Stimulated activated CD4-positive, alpha-beta T cell treated with anti-CD3 and anti-CD28 coated beads, Interleukin-2, amount 100 ng/mL, for 4 hours (primary cell): ENCODE measurements around the gene SP2.

Source experiments
- DNase-seq: peaks from one replicate; pipeline ENCODE4 v3.0.0-alpha.2; 2020; ENCODE audit warnings: low read depth

The SP2 gene

DNA sequence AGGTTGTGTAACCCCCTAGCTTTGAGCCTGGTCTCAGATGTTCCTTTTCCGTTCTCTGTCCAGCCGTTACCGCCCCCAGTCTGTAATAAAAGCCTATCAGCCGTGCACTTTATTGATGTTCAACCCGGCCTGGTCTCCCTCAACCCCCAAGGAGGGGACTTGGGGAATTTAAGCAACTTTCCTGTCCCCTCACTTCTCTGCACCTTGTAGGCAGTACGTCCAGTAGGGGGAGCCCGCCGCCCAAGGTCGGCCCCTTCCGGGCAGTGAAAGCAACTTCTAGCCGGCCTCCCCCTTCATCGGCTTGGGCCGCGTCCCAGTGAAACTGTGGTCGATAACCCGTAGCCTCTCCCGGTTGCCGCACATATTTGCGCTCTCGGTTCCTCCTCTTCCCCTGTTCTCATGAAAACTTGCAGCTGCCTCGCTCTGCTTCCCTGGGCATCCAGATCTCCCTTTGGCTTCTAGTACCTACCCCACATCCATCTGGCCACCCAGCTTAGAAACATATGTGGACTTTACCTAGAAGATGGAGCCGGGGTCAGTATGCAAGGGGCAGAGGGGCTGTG, 53.2 kb downstream of the SP2 start:
- peak; percentile 69 for DNase-seq

DNA sequence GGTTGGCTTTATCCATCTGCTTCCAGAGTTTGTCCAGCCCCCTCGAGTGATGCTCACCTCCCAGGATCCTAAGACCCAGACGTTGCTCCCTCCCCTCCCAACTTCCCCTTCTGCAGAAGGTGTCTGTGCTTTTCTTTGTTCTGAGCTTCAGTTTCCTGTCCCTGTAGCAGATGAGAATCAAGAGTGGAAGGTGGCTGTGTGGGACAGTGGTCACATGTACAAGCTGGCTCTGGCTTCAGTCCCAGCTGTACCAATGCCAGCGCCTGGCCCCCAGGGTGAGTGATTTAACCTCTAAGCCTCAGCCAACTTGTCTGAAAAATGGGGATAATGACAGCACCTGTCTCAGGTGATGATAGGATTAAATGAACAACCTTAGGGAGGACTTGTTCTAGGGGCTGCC, 53.9 kb downstream of the SP2 start:
- DNase-seq, result no peak

DNA sequence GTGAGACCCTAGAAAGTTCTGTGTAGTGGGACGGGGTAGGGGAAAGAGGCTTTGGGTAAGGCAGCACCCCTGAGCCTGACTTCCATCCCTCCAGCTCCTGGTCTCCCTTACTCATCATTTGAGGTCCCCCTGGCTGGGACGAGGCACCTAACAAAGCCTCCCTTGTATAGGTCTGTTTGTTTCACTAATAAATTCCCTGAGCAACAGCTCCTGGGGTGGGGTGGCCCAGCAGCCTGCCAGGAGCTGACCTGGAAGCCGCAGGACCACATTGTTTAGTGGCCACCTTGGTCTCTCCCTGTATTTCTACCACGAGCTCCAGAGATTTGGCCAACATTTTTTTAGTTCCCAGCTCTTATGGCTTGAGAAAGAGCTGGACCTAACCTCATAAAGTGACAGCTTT, 54.4 kb downstream of the SP2 start:
- no peak for DNase-seq

DNA sequence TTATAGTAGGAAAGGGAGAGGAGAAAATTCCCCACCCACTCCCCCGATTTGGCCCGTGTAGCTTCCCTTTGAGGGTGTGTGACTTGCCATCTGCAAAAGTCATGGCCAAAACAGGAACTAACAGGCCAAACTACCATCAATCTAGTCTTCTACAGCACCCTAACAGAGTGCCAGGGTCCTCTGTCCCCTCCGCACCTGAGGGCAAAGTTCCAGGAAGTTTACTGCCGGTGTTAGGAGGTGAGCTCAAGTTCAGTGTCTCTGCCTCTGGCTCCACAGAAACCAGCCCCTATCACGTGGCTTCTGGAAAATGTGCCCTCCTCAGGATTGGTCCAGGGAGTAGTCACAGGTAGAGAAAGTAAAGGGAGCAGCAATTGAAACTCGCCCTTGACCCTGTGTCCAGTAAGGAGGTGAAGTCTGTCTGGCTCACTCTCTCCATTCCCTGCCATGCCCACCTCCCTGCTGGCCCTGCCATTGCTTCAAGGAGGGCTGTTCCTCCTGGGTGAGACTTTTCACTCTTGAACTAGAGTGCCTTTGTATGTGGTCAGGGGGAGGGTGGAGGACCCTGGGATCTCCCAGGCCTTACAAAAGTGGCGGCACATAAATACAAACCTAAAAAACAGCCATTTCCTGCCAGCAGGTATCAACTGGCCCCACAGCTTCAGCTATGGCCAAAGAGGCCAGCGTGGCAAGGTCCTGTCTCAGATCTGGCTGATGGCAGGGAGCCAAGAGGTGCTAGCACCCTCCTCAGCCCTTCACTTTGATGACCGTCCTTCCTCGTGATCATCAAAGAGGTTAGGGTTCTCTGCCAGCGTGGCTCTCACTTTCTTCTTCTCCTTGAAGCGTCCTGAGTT, 56.4 kb downstream of the SP2 start:
- no peak for DNase-seq

DNA sequence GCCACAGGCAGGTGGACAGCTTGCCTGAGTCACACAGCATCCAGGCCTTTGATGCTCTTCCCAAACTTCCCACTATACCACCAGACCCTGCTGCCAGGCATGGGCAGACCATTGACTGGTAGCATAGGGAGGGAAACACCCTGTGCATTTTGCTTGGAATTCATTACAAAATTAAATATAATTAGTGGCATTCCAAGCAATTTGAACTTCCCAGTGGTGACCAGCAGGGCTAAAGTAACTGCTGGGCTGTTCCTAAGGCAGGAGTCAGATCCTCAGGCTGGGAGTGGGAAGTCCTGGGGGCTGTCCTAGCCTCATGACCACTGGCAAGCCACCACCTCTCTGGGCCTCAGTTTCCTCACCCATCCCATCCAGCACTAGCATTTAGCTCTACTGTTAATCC, 57.9 kb downstream of the SP2 start:
- no peak for DNase-seq

DNA sequence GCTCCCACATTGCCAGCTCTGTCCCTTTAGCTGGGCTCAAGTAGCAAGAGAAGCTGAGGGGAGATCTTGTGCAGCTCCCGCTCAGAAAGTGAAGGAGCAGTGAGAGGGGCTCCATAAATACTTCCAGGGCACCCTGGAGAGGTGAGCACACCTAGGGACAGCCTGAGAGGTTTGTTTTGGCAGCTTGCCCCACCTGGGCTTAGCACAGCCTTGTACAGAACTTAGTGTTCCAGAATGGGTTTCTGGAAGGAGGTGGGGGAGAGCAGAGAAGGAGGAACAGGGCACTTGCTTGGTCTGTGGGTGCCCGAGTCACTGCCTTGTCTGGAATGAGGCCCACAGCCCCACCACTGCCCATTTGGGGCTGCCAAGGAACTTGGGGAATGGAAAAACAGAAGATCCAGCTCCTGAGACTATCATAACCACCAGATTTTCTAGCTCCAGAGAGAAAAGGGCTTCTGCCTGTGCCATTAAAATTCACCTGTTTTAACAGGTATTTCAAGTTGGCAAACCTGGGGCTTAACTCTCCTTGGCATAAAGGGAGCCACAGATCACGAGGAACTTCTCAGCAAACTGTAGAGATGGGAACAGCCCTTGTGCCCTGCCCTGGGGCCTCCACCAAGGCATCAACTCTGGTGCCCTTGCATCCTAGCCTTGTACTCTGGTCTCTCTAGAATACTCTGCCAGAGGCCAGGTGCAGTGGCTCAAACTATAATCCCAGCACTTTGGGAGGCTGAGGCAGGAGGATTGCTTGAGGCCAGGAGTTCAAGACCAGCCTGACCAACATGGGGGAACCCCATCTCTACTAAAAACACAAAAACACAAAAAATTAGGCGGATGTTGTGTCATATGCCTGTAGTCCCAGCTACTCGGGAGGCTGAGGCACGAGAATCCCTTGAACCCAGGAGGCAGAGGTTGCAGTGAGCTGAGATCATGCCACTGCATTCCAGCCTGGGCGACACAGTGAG, 59.7 kb downstream of the SP2 start:
- no peak for DNase-seq

DNA sequence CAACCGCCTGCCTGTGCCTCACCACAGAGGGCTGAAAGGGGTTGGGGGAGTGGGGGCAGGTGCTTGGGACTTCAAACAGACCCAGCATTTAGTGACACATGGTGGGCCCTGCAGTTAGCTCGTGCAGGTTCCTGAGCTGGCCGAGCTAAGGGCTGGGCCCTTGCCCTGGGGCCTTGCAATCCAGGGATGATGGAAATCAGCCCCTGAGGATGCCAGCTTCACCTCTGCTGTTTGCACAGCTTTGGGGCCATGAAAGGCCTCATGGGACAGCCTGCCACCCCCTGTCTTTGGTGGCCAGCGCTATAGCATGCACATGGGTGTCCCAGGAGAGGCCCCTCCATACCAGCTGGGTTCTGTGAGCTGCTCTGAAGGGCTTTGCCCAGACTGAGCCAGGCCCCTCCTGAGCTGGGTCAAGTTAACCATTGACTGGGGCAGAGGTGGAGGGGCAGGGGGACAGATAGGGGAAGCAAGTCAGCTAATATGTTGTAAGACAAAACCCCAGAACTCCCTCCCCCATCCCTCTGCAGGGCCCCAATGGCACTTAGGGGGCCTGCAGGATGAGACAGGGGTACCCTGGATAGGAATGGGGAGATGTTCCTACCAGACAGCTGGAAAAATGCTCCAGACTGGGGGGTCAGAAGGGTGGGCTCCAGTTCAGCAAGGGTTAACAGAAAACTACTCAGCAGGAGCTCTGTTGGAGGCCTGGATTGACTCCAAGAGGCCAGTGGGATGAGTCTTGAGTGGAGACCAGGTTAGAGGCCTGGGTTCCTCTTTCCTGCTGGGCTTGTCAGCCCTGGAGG, 61.0 kb downstream of the SP2 start:
- no peak for DNase-seq

DNA sequence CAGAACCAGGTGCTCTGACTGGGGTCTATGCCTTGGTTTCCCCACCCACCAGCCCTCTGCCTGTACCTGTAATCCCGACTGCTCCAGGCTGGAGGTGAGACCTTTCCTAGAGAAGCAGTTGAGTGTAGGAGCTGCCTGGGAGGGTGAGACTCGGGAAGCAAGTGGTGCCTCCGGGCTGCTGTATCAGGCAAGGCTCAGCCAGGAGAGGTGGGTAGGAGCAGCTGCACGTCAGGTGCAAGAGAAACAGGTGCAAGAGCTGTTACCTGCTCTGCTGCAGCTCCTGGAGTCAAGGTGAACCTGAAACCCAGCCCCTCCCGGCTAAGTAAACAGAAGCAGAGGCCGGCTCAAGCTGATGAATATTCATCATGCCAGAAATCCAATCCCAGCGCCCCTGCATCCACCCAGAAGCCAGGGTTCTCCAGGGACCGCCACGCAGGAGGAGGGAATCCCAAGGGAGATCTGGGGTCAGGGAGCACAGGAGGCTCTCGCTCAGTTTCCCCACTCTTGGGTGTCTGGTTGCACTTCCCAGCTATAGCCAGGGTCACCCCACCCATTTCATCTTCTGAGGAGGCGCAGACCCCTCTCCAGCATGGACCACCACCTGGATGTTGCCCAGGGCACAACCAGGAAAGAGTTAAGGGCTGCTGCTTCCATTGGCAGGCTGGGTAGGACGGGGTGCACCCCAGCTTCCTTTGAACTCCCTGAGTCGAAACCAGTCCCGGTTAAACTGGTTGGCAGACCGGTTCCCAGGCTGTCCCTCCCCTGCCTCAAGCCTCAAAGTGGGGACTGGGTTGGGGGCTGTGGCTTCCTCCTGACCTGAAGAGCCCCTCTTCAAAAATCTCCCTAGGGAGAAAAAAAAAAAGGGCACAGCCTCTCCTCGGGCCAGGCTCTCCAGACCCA, 61.8 kb downstream of the SP2 start, which contains the start of gene PRR15L:
PRR15L (minus strand) TSS at position 293 of the 900 bp plus-strand sequence. CDS start 4,649 bp downstream, outside the sequence.
- no peak for DNase-seq

DNA sequence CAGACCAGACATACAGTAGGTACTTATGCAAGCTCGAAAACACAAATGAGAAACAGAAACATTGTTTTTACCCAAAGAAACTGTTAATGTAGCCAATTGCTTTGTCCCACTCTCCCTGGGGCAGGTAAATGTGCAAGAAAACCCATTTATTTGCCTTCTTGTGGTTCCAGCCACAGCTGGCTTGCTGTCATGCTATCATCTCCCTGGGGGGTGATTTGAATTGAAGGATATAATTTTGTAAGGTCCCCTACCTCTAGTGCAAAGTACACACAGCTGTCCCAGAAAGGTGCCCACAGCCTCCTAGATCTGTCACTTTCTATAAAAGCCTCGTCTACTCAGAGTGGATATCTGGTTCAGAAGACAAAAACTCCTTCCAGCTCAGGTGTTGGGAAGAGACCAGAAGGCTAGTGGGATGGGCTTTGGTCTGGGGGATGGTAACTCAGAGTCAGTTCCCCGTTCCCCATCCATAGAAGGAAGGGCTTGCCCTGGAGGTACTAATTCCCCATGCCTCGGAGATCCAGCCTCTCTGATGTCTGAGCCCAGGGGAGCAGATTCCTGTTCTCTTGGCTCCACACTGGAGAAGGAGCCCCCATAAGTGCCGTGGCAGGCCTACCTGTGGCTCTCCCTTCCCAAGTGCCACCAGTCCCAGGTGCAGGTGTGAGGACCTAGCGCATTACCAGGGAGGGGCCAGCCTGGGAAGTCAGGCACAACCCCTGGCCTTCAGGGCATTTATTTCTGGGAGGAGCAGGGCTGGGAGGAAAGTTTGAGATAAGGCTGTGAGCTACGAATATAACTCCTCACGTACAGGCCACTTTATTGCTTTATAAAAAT, 64.0 kb downstream of the SP2 start:
- DNase-seq, result no peak

DNA sequence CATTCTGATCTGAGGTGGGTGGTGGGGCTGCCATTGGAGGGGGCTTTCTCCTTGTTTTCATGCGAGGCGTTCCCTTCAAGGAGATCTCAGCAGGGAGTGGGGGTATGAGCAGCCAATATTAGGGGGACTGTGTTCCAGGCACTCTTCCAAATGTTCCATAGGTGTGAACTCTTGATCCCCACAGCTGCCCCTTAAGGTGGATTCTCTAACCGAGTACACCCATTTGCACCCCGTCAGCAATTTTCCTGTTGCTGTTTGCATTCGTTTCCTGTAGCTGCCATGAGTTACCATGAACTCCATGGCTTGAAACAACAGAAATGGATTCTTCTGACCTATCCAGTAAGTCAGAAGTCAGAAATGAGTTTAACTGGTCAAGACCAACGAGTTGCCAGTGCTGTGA, 65.4 kb downstream of the SP2 start:
- DNase-seq, result no peak

DNA sequence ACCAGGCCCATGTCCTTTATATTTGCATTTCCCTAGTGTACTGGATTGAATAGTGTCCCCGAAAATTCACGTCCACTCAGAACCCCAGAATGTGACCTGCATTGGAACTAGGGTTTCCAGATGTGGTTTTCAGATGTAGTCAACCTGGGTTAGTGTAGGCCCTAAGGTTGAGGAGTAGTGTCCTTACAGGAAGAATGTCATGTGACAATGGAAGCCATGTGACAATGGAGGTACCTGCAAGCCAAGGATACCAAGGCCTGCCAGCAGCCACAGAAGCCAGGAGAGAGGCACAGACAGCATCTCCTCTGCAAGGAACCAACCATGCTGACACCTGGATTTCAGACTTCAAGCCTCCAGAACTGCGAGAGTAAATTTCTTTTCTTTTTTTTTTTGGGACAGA, 66.9 kb downstream of the SP2 start:
- no peak for DNase-seq

DNA sequence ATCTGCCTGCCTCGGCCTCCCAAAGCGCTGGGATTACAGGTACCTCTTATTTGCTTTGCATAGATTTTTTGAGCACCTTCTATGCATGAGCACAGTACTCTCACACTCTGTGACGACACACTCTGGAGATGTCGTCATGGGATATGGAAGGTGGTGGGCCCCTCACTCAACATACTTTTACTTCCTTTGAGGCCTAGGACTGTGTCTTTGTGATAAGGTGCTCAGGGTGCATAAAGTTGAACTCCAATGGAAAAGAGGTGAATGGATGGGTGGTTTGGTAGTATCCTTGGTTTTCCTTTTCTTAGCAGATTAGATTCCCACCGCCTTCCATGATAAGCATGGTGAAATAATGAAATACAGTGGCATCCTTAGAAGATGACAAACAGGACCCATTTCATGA, 68.8 kb downstream of the SP2 start:
- no peak for DNase-seq

DNA sequence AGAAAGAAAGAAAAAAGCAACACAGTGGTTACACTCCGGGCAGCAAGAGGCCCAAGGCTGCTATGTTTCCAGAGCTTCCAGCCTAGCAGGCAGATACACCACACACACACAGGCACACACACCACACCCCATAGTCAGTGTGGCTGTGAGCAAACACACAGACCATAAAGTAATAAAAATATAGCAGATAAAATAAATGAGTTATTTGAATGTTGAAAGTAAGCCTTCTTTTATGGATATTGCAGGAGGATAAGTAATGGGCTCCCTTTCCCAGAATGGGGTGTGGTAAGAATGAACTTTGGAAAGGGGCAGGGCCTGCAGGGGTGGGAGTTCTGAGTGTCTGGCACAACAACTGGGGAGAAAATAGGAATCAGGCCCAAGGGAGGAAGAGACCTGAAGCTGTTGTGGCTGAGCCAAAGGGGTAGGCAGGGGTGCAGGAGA, 70.1 kb downstream of the SP2 start:
- no peak for DNase-seq

DNA sequence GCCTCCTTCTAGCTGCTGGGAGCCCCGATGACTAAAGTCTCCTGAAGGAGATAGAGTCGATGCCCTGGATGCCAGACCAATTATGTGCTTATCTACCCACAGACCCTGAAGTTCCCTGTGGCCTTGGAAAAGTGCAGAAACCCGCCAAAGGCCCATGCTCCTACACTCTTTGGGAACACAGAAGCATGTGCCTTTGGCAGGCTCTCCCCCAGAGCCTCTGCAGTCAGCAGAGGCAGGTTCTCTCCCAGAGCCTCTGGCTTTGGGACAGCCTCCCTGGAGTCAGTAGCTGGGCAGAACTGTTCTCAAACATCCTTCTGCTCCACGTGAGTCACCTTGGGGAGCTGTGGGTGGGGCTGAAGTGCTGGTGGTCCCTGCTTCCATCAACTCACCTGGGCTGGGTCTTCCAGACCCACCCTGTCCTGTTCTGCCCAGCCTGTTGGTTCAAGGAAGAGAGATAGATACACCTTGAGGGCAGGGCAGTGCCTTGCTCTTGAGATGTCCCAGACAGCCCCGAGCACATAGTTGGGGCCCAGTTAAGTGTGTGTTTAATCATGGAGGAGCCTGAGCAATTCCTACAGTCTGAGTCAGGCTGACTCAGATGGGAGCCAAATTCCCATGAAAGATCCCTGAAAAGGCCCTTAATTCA, 71.7 kb downstream of the SP2 start:
- DNase-seq, result no peak

DNA sequence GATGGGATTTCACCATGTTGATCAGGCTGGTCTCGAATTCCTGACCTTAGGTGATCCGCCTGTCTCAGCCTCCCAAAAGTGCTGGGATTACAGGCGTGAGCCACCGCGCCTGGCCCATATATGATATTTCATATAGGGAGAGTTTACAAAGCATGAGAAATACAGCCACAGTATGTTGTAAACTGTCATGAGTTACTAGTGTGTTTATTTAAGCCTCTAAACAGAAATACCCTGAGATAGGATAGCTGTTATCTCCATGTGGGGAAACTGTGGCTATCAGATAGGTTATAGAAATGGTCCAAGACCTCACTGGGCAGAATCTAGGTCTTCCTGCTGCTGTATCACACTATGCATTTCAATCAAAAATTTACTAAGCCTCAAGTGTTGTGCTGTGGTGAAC, 72.8 kb downstream of the SP2 start:
- no peak for DNase-seq

DNA sequence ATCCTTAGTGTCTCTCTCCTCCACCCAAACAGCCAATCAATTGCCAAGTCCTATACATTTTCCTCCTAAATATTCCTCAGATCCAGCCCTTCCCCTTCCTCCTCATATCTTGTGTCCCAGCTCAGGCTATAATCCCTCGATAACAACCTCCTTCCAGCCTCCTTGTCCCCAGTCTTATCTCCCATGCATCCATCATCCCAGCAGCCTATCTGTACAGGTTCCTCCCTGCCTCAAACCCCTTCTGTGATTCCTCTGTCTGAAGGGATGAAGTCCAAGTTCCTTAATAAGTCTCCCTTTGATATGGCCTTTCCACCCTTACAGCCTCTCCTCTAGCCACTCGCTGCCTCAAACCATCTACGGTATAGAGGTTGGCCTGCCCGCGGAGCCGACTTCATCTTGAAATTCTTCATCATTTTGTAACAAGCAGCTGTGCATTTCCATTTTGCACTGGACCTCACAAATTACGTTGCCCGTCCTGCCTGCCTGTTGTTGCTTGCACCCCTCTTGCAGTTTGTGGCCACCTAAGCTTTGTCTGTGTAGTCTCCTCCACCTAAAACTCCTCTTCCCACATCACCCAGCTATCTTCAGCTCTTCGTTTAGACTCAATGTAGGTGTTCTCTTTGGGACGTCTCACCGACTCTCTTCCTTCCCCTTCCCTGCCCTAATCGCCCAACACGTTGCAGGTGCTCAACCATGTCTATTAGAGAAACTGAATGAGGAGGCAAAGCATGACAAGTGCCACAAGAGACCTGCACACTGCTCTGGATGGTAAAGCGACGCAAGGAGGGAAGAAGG, 74.1 kb downstream of the SP2 start:
- no peak for DNase-seq

DNA sequence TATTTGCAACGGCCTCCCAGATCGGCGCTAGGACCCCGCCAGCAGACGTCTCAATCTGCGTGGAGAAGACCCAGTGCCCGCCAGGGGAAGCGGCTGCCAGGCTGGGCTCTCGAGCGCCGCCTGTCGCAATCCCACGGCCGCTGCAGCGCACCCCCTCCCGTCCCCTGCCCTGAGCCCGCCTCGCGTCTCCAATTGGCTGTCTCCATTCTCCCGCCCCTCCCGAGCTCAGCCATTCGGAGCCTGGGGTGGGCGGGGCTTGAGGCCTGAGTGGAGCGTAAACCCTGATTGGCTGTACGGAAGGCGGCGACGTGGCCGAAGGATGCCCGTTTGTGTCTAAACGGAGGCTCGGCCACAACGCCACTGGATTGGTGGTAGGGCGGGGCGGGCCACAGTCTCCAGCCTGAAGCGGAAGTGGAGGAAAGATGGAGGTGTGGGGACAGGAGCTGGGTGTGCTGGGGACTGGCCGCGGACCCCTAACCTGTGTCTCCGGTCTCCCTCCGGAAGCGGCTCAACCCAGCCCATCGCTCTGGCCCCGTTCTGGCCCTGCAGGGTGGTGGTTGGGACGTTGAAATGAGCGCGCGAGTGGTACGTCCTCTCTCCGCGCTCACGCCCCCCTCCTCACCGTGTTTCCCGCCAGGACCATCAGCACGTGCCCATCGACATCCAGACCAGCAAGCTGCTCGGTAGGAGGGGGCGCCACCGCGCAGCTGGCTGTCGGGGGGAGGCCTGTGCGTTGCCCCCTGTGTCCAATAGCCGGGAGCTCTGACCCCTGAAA, 74.9 kb downstream of the SP2 start, which contains the start of gene CDK5RAP3:
CDK5RAP3 (plus strand) TSS at position 389 of the 775 bp plus-strand sequence; CDS start at position 423, 34 bp downstream.
- DNase-seq, result peak; percentile 98
